Transverse colon (tissue), 4 donors: ENCODE measurements around the gene DND1. TPM values are rescaled to one million over a fixed set of nuclear protein-coding genes. Genes with fewer than 3 reads are reported as not detected.
"Not testable (repeated sequence)": the region's sequence is repeated elsewhere in the genome, so short reads cannot be mapped to it uniquely, and the experiment has no call there.

Experiments used
- DNase-seq: peaks from one replicate; pipeline ENCODE4 v3.0.0-alpha.2; 2019
- H3K27ac ChIP-seq, 4 donors: fragments of 200-600 bp; sonication (generic); 2 replicates each; pipeline ENCODE4 v1.5.1; 2016 to 2018; ENCODE audit warnings: inconsistent platforms in 4 of 4
- H3K27me3 ChIP-seq: fragments of 200-600 bp; sonication (generic); 2 replicates; pipeline ENCODE4 v1.5.1; 2017; ENCODE audit warnings: inconsistent platforms
- H3K36me3 ChIP-seq, 4 donors: fragments of 200-600 bp; sonication (generic); 2 replicates each; pipeline ENCODE4 v1.5.1; 2017 to 2019; ENCODE audit warnings: inconsistent platforms in 4 of 4
- H3K4me1 ChIP-seq, 4 donors: fragments of 200-600 bp; sonication (generic); 2 replicates each; pipeline ENCODE4 v1.5.1; 2017 to 2020; ENCODE audit warnings: inconsistent platforms in 4 of 4
- H3K4me3 ChIP-seq, 4 donors: fragments of 200-600 bp; sonication (generic); 1 replicate in 1 of 4; 2 replicates in 3 of 4; pipeline versions ENCODE4 v1.5.1 to v1.6.1; 2017 to 2019; ENCODE audit warnings: inconsistent platforms in 4 of 4
- H3K9me3 ChIP-seq, 2 donors: fragments of 200-600 bp; sonication (generic); 2 replicates each; pipeline ENCODE4 v1.5.1; 2017 to 2019; ENCODE audit warnings: inconsistent platforms in 2 of 2
- CTCF ChIP-seq, 5 experiments: fragments of 200-600 bp in 3 of 5; fragments of 450-650 bp in 2 of 5; sonication (generic) in 3 of 5; IDR thresholded peaks; 1 replicate in 2 of 5; 2 replicates in 3 of 5; pipeline ENCODE4 v1.5.1; 2016 to 2017; ENCODE audit warnings: antibody characterized with exemption in 5 of 5, inconsistent platforms in 3 of 5, mild to moderate bottlenecking in 2 of 5, moderate library complexity in 1 of 5
- EP300 ChIP-seq: sonication (generic); formaldehyde crosslinking; IDR thresholded peaks from one replicate; pipeline ENCODE4 v1.6.1; 2017; ENCODE audit warnings: antibody characterized with exemption, low read depth
- POLR2A ChIP-seq: fragments of 450-650 bp; IDR thresholded peaks from one replicate; pipeline ENCODE4 v1.6.1; 2016; ENCODE audit warnings: antibody characterized with exemption, mild to moderate bottlenecking, moderate library complexity
- POLR2AphosphoS5 ChIP-seq, 3 donors: sonication (generic); formaldehyde crosslinking; IDR thresholded peaks; one replicate each; pipeline ENCODE4 v1.6.1; 2016; ENCODE audit warnings: antibody characterized with exemption in 3 of 3
- WGBS, 2 donors: methylation state at CpG; one replicate each; pipeline ENCODE4 v1.1.5; 2018; ENCODE audit warnings: low coverage in 1 of 2; 5-methylcytosine and 5-hydroxymethylcytosine counted together
- in situ Hi-C, 4 donors: fragments of 200-750 bp; cut with MboI; loops; one replicate each; pipeline versions ENCODE4 v1.15.0 to v1.15.1; 2017; ENCODE audit warnings: low sequenced_read_pairs in 3 of 4, low pct_ligation_motif_present in 1 of 4, low pct_unique_long_range_greater_than_20kb in 1 of 4
- intact Hi-C: fragments of 100-400 bp; cut with DNase I; formaldehyde crosslinking; loops from one replicate; pipeline ENCODE4 v1.15.1; 2023; ENCODE audit warnings: low total_unique reads
- total RNA-seq, 4 donors: library from RNA; depleted of rRNA; stranded (reverse); fragments of >200 nt; gene quantifications; one replicate each; pipeline ENCODE4 v1.1.0, GENCODE V29; 2016

The DND1 gene
- total RNA-seq, 4 donors from 2014 or later: 0.40 to 4.9 (median 2.3) TPM

- no peak for TF ChIP-seq CTCF (IDR thresholded peaks at IDR 0.05)
- TF ChIP-seq EP300: peak; percentile 1
- peak; percentile 92 to 98 (median 97) for TF ChIP-seq POLR2AphosphoS5 (IDR thresholded peaks at IDR 0.05)
- TF ChIP-seq POLR2A: peak; percentile 93
These were observed 8.8 kb downstream of the DND1 start, which contains the start of gene WDR55 for GRCh38 chr5:140664359-140665119. Gene WDR55, plus strand, starts transcription at chr5:140664904. Its CDS starts 9 bp downstream, at chr5:140664913.

GRCh38 chr5:140664030-140664358 is 9.4 kb downstream of the DND1 start:
- Histone ChIP-seq H3K27me3 (no peaks in the 10 kb centered on the region), H3K4me1 (peaks cover 12 to 27% (median 13%) of the 10 kb centered on the region in 4 donors), H3K4me3 (peak overlapping the region; percentile 18 to 87 (median 76)), H3K9me3 (no peaks in the 10 kb centered on the region), H3K36me3 (peaks cover 0 to 38% (median 18%) of the 10 kb centered on the region in 4 donors), H3K27ac (peak overlapping the region; percentile 88 to 95 (median 94))
- 12 to 14% methylated on average over 11 to 18 of the region's 18 CpGs for WGBS, 2 donors
- in situ Hi-C loops: loop anchor here in 1 of 4 donors (25.0 kb wide), 2 partner anchors 102 to 277 kb away; partner anchors contain the start of genes APBB3, SLC35A4 and SRA1
- no peak for TF ChIP-seq POLR2AphosphoS5 (IDR thresholded peaks at IDR 0.05)
- no peak for TF ChIP-seq CTCF (IDR thresholded peaks at IDR 0.05)
- no peak for TF ChIP-seq POLR2A
- TF ChIP-seq EP300: no peak
- intact Hi-C loops: no loop called here
- DNase-seq: no peak

More at GRCh38 chr5:140664359-140665119, 8.8 kb downstream of the DND1 start, which contains the start of gene WDR55:
- Histone ChIP-seq H3K9me3 (no peaks in the 10 kb centered on the region), H3K4me1 (peaks cover 12 to 27% (median 13%) of the 10 kb centered on the region in 4 donors), H3K4me3 (peak within 1 kb of the TSS; percentile 73 to 87 (median 79)), H3K36me3 (peaks cover 0 to 38% (median 18%) of the 10 kb centered on the region in 4 donors), H3K27ac (peak within 1 kb of the TSS; percentile 88 to 95 (median 94)), H3K27me3 (no peaks in the 10 kb centered on the region)
- WGBS, 2 donors: 0 to 2% methylated on average over 6 to 50 of the region's 54 CpGs
- peak; percentile 98 for DNase-seq
- in situ Hi-C loops (loop anchor here in 1 of 4 donors (25.0 kb wide), 2 partner anchors 102 to 277 kb away; partner anchors contain the start of genes APBB3, SLC35A4 and SRA1), intact Hi-C loops (no loop called here)

DNA sequence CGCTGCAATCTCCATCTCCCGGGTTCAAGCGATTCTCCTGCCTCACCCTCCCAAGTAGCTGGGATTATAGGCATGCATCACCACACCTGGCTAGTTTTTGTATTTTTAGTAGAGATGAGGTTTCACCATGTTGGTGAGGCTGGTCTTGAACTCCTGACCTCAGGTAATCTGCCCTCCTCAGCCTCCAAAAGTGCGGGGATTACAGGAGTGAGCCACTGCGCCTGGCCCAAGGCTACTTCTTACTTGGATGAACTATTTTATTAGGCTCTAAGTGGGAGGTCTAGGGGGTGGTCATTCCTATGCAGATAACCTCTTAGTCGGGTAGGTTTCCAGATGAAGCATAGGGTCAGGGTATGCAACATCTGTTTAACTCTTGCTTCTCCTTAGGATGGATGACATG is 13.0 kb downstream of the DND1 start:
- H3K4me3 ChIP-seq, intact Hi-C loops, H3K9me3 ChIP-seq, H3K27me3 ChIP-seq, H3K27ac ChIP-seq, DNase-seq, H3K4me1 ChIP-seq: not testable (repeated sequence)
- 90% methylated on average over 6 of the region's 6 CpGs; no CpG with 5 or more reads in 1 of the 2 donors for WGBS, 2 donors
- in situ Hi-C loops: loop anchor here in 1 of 4 donors (25.0 kb wide), 2 partner anchors 98 to 273 kb away; partner anchors contain the start of genes APBB3, SLC35A4 and SRA1
- peaks cover 0 to 70% (median 35%) of the 10 kb centered on the region in 4 donors for H3K36me3 ChIP-seq

DNA sequence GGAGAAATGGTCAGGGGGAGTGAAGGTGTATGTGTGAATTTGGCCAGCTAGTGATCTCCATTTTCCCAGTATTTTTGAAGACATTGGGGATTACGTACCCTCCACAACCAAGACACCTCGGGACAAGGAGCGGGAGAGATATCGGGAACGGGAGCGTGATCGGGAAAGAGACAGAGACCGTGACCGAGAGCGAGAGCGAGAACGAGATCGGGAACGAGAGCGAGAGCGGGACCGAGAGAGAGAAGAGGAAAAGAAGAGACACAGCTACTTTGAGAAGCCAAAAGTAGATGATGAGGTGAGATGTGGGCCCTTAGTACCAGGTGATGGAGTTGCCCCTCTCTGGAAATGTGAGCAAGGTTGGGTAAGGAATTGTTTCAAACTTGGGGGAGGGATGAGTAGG is 14.5 kb downstream of the DND1 start:
- TF ChIP-seq POLR2AphosphoS5 (IDR thresholded peaks at IDR 0.05) (no peak), CTCF (IDR thresholded peaks at IDR 0.05) (no peak), POLR2A (no peak), EP300 (no peak)
- Histone ChIP-seq H3K4me3 (no peak overlapping the region), H3K36me3 (peaks cover 0 to 85% (median 43%) of the 10 kb centered on the region in 4 donors), H3K27me3 (no peaks in the 10 kb centered on the region), H3K4me1 (peaks cover 0 to 6% (median 2%) of the 10 kb centered on the region in 4 donors), H3K27ac (no peak overlapping the region), H3K9me3 (no peaks in the 10 kb centered on the region)
- no peak for DNase-seq
- intact Hi-C loops: no loop called here
- 96 to 98% methylated on average over 17 of the region's 17 CpGs for WGBS, 2 donors
- in situ Hi-C loops: loop anchor here in 1 of 4 donors (25.0 kb wide), 2 partner anchors 97 to 272 kb away; partner anchors contain the start of genes APBB3, SLC35A4 and SRA1
